Measurements from ENCODE around the gene SLC16A11.

SLC16A11 gene

DNA sequence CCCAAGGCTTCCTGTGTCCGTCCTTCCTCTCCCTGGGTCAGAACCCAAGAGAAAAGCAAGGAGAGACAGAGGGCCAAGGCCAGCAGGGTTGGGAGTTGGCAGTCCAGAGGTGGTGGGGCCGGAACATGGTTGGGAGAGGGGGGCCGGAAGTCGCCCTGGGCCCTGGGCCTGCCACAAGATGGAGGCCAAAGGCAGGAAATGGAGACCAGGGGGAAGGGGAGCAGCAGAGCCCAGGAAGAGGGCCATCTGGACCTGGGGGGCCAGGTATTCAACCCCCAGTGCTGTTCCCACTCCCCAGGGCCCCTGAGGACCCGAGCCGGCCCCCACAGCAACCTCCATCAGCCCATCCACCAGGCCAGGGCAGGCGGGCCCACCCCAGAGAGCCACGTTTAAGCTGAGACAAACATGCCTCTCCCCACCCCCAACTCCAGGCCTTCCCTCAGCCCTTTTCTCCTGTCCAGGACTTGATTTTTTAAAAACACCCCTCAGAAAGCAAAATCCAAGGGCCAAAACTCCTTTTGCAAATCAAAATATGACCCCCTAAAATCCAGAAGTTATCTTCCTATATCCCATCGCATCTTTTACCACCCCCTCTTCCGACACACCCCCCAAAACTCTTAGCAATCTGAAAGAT lies 25.4 kb downstream of the SLC16A11 start:
- no peaks in the 10 kb centered on the region for H3K27me3 ChIP-seq (ENCODE audit: insufficient read depth, poor library complexity, severe bottlenecking)
- no peak for DNase-seq (ENCODE audit: low spot score)
- H3K9me3 ChIP-seq (ENCODE audit: severe bottlenecking) = no peaks in the 10 kb centered on the region
- peaks cover 6% of the 10 kb centered on the region; the same call in 1 of the 2 replicates for H3K36me3 ChIP-seq (ENCODE audit: low read depth)
- TF ChIP-seq, protein P1, sequence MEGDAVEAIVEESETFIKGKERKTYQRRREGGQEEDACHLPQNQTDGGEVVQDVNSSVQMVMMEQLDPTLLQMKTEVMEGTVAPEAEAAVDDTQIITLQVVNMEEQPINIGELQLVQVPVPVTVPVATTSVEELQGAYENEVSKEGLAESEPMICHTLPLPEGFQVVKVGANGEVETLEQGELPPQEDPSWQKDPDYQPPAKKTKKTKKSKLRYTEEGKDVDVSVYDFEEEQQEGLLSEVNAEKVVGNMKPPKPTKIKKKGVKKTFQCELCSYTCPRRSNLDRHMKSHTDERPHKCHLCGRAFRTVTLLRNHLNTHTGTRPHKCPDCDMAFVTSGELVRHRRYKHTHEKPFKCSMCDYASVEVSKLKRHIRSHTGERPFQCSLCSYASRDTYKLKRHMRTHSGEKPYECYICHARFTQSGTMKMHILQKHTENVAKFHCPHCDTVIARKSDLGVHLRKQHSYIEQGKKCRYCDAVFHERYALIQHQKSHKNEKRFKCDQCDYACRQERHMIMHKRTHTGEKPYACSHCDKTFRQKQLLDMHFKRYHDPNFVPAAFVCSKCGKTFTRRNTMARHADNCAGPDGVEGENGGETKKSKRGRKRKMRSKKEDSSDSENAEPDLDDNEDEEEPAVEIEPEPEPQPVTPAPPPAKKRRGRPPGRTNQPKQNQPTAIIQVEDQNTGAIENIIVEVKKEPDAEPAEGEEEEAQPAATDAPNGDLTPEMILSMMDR (IDR thresholded peaks at IDR 0.05; ENCODE audit: poor library complexity, severe bottlenecking) = no peak
- H3K4me1 ChIP-seq (ENCODE audit: insufficient read depth, poor library complexity, severe bottlenecking) = no peaks in the 10 kb centered on the region
- no peak overlapping the region for H3K27ac ChIP-seq (ENCODE audit: poor library complexity, severe bottlenecking)
- no peak for ATAC-seq (ENCODE audit: low read depth)
- no peak overlapping the region for H3K4me3 ChIP-seq (ENCODE audit: severe bottlenecking)

DNA sequence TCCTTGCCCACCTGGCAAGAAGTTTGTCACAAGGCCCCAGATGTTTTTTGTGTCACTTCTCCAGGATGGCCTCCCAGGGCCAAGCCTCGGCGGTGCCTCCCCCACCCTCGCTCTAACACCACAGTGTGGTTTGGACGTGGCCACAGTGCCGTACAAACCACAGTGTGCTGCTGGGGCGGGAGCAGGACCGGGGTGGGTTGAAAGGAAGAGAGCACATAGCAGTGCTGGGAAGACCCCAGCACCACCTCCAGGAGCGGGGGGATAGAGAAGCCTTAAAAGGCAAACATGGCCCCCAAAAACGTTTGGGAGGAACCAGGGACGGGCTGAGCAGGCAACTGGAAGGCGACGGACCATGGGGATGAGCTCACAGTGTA lies 26.1 kb downstream of the SLC16A11 start:
- Histone ChIP-seq H3K27me3 (ENCODE audit: insufficient read depth, poor library complexity, severe bottlenecking) (no peaks in the 10 kb centered on the region), H3K9me3 (ENCODE audit: severe bottlenecking) (no peaks in the 10 kb centered on the region), H3K36me3 (ENCODE audit: low read depth) (peaks cover 6% of the 10 kb centered on the region; the same call in 1 of the 2 replicates), H3K4me1 (ENCODE audit: insufficient read depth, poor library complexity, severe bottlenecking) (no peaks in the 10 kb centered on the region), H3K27ac (ENCODE audit: poor library complexity, severe bottlenecking) (no peak overlapping the region), H3K4me3 (ENCODE audit: severe bottlenecking) (no peak overlapping the region)
- no peak for ATAC-seq (ENCODE audit: low read depth)
- DNase-seq (ENCODE audit: low spot score) = no peak
- TF ChIP-seq, protein P1 (IDR thresholded peaks at IDR 0.05; ENCODE audit: poor library complexity, severe bottlenecking) = no peak

DNA sequence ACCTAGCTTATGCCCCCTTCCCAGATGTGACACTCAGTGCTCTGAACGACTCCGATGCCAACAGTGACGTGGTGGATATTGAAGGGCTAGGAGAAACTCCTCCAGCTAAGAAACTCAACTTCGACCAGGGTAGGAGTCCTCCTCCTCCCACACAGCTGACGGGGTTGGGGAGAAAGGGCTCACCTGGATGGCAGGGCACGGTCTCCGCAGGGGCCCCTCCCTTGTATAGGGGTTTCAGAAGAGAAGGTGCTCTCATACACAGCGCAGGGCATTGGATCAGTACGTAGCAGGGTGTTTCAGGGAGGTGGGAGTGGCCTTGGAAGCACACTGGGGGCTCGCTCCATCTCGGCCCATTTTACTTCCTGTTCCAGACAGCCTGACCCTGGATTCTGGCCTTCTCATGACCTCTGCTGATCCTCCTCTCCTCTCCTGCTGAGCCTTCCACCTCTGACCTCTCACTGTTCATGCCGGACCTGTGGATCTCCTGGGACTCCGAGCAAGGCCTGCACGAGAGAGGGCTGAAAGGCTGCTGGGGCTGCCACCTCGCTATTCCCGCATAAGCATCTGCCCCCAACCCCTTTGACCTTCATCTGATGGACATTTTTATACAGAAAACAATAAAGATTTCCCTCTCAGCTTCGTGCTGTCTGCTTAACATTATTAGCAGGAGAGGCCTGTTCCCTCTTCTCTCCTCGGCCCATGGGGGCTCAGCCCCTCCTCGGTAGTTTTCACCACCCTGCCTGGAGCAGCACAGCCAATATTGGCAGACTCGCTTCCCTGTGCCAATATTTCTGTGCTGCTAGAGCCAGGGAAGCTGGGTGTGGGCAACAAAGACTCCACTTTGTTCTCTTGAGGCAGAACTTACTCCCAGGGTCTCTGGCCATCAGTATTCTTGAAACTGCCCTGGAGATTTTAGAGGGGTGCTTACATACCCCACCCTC lies 26.7 kb downstream of the SLC16A11 start:
- ATAC-seq (ENCODE audit: low read depth) = no peak
- Histone ChIP-seq H3K4me1 (ENCODE audit: insufficient read depth, poor library complexity, severe bottlenecking) (no peaks in the 10 kb centered on the region), H3K36me3 (ENCODE audit: low read depth) (peaks cover 6% of the 10 kb centered on the region; the same call in 1 of the 2 replicates), H3K9me3 (ENCODE audit: severe bottlenecking) (no peaks in the 10 kb centered on the region), H3K4me3 (ENCODE audit: severe bottlenecking) (no peak overlapping the region), H3K27me3 (ENCODE audit: insufficient read depth, poor library complexity, severe bottlenecking) (no peaks in the 10 kb centered on the region), H3K27ac (ENCODE audit: poor library complexity, severe bottlenecking) (no peak overlapping the region)
- TF ChIP-seq, protein P1 (IDR thresholded peaks at IDR 0.05; ENCODE audit: poor library complexity, severe bottlenecking) = no peak
- no peak for DNase-seq (ENCODE audit: low spot score)

DNA sequence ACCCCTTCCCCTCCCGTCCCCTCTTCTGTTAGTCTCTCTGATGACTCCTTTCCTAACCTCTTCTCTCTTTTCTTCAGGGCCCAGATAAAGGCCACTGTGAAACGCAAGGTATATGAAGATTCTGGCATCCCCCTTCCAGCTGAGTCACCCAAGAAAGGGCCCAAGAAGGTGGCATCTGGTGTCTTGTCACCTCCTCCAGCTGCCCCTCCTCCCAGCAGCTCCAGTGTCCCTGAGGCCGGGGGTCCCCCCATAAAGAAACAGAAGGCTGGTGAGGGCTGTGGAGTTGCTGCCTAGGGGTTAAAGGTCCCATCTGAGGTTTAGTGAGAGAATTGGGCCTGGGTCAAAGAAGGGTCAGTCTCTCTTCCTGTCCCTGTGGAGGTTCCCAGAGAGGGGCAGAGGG lies 27.5 kb downstream of the SLC16A11 start:
- Histone ChIP-seq H3K27me3 (ENCODE audit: insufficient read depth, poor library complexity, severe bottlenecking) (no peaks in the 10 kb centered on the region), H3K27ac (ENCODE audit: poor library complexity, severe bottlenecking) (no peak overlapping the region), H3K36me3 (ENCODE audit: low read depth) (peaks cover 6% of the 10 kb centered on the region; the same call in 1 of the 2 replicates), H3K4me1 (ENCODE audit: insufficient read depth, poor library complexity, severe bottlenecking) (no peaks in the 10 kb centered on the region), H3K9me3 (ENCODE audit: severe bottlenecking) (no peaks in the 10 kb centered on the region), H3K4me3 (ENCODE audit: severe bottlenecking) (no peak overlapping the region)
- DNase-seq (ENCODE audit: low spot score) = no peak
- TF ChIP-seq, protein P1 (IDR thresholded peaks at IDR 0.05; ENCODE audit: poor library complexity, severe bottlenecking) = no peak
- ATAC-seq (ENCODE audit: low read depth) = no peak
